Vagina (tissue), 2 donors: ENCODE results near the gene CAV3. TPM values are rescaled to one million over a fixed set of nuclear protein-coding genes. Genes with fewer than 3 reads are reported as not detected.
"Not testable (repeated sequence)": the region's sequence is repeated elsewhere in the genome, so short reads cannot be mapped to it uniquely, and the experiment has no call there.

Experiments
- DNase-seq, 2 donors: peaks; one replicate each; pipeline ENCODE4 v3.0.0-alpha.2; 2017; ENCODE audit errors: extremely low spot score in 2 of 2
- H3K27ac ChIP-seq: fragments of 200-600 bp; sonication (generic); one replicate; pipeline ENCODE4 v1.5.1; 2019
- H3K27me3 ChIP-seq: fragments of 200-600 bp; sonication (generic); one replicate; pipeline ENCODE4 v1.5.1; 2019
- H3K36me3 ChIP-seq, 2 donors: fragments of 200-600 bp; sonication (generic); one replicate each; pipeline ENCODE4 v1.5.1; 2017 to 2019
- H3K4me1 ChIP-seq: fragments of 200-600 bp; sonication (generic); one replicate; pipeline ENCODE4 v1.5.1; 2019
- H3K4me3 ChIP-seq, 2 donors: fragments of 200-600 bp; sonication (generic); 1 replicate in 1 of 2; 2 replicates in 1 of 2; pipeline ENCODE4 v1.5.1; 2016 to 2019
- H3K9me3 ChIP-seq: fragments of 200-600 bp; sonication (generic); one replicate; pipeline ENCODE4 v1.5.1; 2019
- CTCF ChIP-seq, 3 experiments: fragments of 450-650 bp in 2 of 3; fragments of 200-600 bp in 1 of 3; sonication (generic) in 1 of 3; IDR thresholded peaks; one replicate each; pipeline ENCODE4 v1.5.1; 2017 to 2019; ENCODE audit warnings: antibody characterized with exemption in 3 of 3, mild to moderate bottlenecking in 2 of 3, moderate library complexity in 2 of 3
- POLR2A ChIP-seq, 2 donors: fragments of 450-650 bp; IDR thresholded peaks; one replicate each; pipeline ENCODE4 v1.6.1; 2017; ENCODE audit warnings: antibody characterized with exemption in 2 of 2, mild to moderate bottlenecking in 2 of 2, moderate library complexity in 2 of 2
- POLR2AphosphoS5 ChIP-seq, 2 donors: sonication (generic); formaldehyde crosslinking; IDR thresholded peaks; one replicate each; pipeline ENCODE4 v1.9.0; 2017; ENCODE audit warnings: antibody characterized with exemption in 2 of 2, mild to moderate bottlenecking in 2 of 2, low read depth in 1 of 2; ENCODE audit not compliant: insufficient read depth in 1 of 2
- intact Hi-C: fragments of 100-400 bp; cut with DNase I; formaldehyde crosslinking; loops from one replicate; pipeline ENCODE4 v1.15.1; 2023
- total RNA-seq: library from RNA; depleted of rRNA; stranded (reverse); fragments of >200 nt; gene quantifications from one replicate; pipeline ENCODE4 v1.2.3, GENCODE V29; 2016

CAV3 gene
- not detected for total RNA-seq

GRCh38 chr3:8733332-8734094 lies at the start of gene CAV3:
Gene CAV3, plus strand, starts transcription at chr3:8733802. Its CDS starts 75 bp downstream, at chr3:8733877.
- H3K9me3 ChIP-seq: no peaks in the 10 kb centered on the region
- DNase-seq: no peak
- H3K4me3 ChIP-seq: no peak within 1 kb of the TSS
- no peaks in the 10 kb centered on the region for H3K27me3 ChIP-seq
- no peaks in the 10 kb centered on the region for H3K36me3 ChIP-seq
- no peaks in the 10 kb centered on the region for H3K4me1 ChIP-seq
- intact Hi-C loops: no loop called here
- H3K27ac ChIP-seq: no peak within 1 kb of the TSS
- TF ChIP-seq POLR2AphosphoS5 (IDR thresholded peaks at IDR 0.05; ENCODE audit: insufficient read depth in 1 of 2, low read depth in 1 of 2) (no peak), POLR2A (IDR thresholded peaks at IDR 0.05) (no peak), CTCF (IDR thresholded peaks at IDR 0.05) (no peak)

- H3K27ac ChIP-seq, intact Hi-C loops, H3K9me3 ChIP-seq, H3K27me3 ChIP-seq, H3K36me3 ChIP-seq, H3K4me3 ChIP-seq, DNase-seq, H3K4me1 ChIP-seq: not testable (repeated sequence)
These were observed 48.6 kb upstream of the CAV3 start for GRCh38 chr3:8684992-8685391.

DNA sequence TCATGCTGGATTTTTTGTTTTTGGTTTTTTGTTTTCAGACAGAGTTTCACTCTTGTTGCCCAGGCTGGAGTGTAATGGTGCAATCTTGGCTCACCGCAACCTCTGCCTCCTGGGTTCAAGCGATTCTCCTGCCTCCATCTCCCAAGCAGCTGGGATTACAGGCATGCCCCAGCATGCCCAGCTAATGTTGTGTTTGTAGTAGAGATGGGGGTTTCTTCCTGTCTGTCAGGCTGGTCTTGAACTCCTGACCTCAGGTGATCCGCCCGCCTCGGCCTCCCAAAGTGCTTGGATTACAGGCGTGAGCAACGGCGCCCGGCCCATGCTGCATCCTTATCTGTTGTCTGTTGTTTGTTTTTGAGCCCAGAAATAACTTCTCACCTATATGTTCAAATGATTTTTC lies 42.3 kb upstream of the CAV3 start:
- H3K4me1 ChIP-seq: not testable (repeated sequence)

DNA sequence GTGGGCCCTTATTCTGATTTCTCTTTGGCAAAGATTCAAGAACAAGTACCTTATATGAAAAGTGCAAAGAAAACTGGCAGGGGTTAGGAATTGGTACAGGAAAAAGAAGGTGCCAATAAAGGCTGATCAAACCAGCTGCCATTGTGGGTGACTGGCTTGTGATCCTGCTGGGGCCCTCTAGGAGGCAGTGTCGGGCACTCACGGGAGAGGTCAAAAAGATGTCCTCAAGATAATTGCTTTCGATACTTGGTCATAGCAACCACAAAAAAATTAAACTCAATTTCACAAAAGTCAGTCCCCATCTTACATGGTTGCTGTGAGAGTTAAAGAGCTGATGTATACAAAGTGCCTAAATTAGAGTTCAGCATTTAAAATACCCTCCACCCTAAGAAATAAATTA lies 31.0 kb upstream of the CAV3 start:
- H3K4me3 ChIP-seq: no peak overlapping the region

More for the DNA sequence above, 42.3 kb upstream of the CAV3 start:
- H3K36me3 ChIP-seq, DNase-seq, H3K27me3 ChIP-seq, H3K9me3 ChIP-seq, H3K27ac ChIP-seq, intact Hi-C loops, H3K4me3 ChIP-seq: not testable (repeated sequence)

GRCh38 chr3:8705575-8705974 lies 28.0 kb upstream of the CAV3 start:
- Histone ChIP-seq H3K4me1 (no peaks in the 10 kb centered on the region), H3K27ac (no peak overlapping the region), H3K27me3 (no peaks in the 10 kb centered on the region), H3K9me3 (no peaks in the 10 kb centered on the region), H3K36me3 (no peaks in the 10 kb centered on the region), H3K4me3 (no peak overlapping the region)
- DNase-seq: no peak
- intact Hi-C loops: no loop called here
- TF ChIP-seq POLR2A (IDR thresholded peaks at IDR 0.05) (no peak), POLR2AphosphoS5 (IDR thresholded peaks at IDR 0.05; ENCODE audit: insufficient read depth in 1 of 2, low read depth in 1 of 2) (no peak), CTCF (IDR thresholded peaks at IDR 0.05) (no peak)

More for the DNA sequence above, 31.0 kb upstream of the CAV3 start:
- no peak for DNase-seq
- no peaks in the 10 kb centered on the region for H3K27me3 ChIP-seq
- intact Hi-C loops: no loop called here
- no peak for TF ChIP-seq CTCF (IDR thresholded peaks at IDR 0.05)
- TF ChIP-seq POLR2A (IDR thresholded peaks at IDR 0.05): no peak
- TF ChIP-seq POLR2AphosphoS5 (IDR thresholded peaks at IDR 0.05; ENCODE audit: insufficient read depth in 1 of 2, low read depth in 1 of 2): no peak
- no peaks in the 10 kb centered on the region for H3K36me3 ChIP-seq
- H3K4me1 ChIP-seq: no peaks in the 10 kb centered on the region
- no peak overlapping the region for H3K27ac ChIP-seq
- H3K9me3 ChIP-seq: no peaks in the 10 kb centered on the region

GRCh38 chr3:8709287-8709686 lies 24.3 kb upstream of the CAV3 start:
- intact Hi-C loops: no loop called here
- Histone ChIP-seq H3K36me3 (no peaks in the 10 kb centered on the region), H3K4me3 (no peak overlapping the region), H3K9me3 (no peaks in the 10 kb centered on the region), H3K4me1 (peaks cover 8% of the 10 kb centered on the region), H3K27ac (no peak overlapping the region), H3K27me3 (no peaks in the 10 kb centered on the region)
- no peak for TF ChIP-seq CTCF (IDR thresholded peaks at IDR 0.05)
- no peak for TF ChIP-seq POLR2AphosphoS5 (IDR thresholded peaks at IDR 0.05; ENCODE audit: insufficient read depth in 1 of 2, low read depth in 1 of 2)
- no peak for TF ChIP-seq POLR2A (IDR thresholded peaks at IDR 0.05)
- DNase-seq: no peak
